HUES6 (cell line): ENCODE data around the gene BCAS3.
"Not testable (repeated sequence)": the region's sequence is repeated elsewhere in the genome, so short reads cannot be mapped to it uniquely, and the experiment has no call there.

Experiments used
- H3K27ac ChIP-seq: 2 replicates; pipeline ENCODE4 v1.7.0; 2013; ENCODE audit warnings: low read depth, mild to moderate bottlenecking, low read length, inconsistent platforms
- H3K27me3 ChIP-seq: 2 replicates; pipeline ENCODE4 v1.6.1; 2013; ENCODE audit warnings: low read length; ENCODE audit not compliant: control insufficient read depth, insufficient read depth
- H3K36me3 ChIP-seq: 2 replicates; pipeline ENCODE4 v1.6.1; 2013; ENCODE audit warnings: low read length; ENCODE audit not compliant: control insufficient read depth, insufficient read depth
- H3K4me1 ChIP-seq: 2 replicates; pipeline ENCODE4 v1.6.1; 2013; ENCODE audit warnings: low read length; ENCODE audit not compliant: control insufficient read depth, insufficient read depth
- H3K4me3 ChIP-seq: 2 replicates; pipeline ENCODE4 v1.5.1; 2013; ENCODE audit warnings: low read depth, low read length
- H3K9ac ChIP-seq: one replicate; pipeline ENCODE4 v1.6.1; 2013; ENCODE audit warnings: mild to moderate bottlenecking, low read length
- H3K9me3 ChIP-seq: 2 replicates; pipeline ENCODE4 v1.6.1; 2013; ENCODE audit warnings: low read depth, low read length; ENCODE audit not compliant: control insufficient read depth, insufficient read depth

BCAS3 gene

DNA sequence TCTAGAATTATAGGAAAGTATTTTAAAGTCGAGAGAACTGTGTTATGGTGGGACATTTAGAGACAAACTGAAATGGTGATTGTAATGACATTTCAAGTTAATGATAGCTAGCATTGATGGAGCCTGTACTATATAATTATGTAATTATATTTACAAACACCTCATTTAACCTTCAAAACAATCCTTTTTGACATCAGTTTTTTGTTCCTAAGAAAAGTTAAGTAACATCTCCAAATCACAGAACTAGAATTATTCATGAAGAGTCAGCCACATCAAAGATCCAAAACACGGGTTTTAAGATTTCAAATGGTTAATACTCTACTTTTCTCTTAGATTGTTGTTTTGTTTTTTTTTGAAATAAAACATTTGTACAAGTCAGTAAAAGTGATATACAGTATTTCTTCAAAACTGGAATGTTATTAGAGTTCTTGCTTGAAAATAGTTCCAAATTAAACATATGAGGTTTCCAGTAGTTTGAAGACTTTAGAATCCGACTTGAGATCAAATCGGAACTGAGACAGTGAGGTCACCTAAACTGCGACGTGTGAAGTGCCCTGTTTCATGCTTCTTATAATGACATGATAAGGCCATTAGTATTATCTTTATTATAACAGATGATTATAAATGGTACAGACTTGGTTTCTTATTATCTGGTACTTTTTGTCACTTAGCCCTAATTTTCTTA, 457.0 kb downstream of the BCAS3 start:
- Histone ChIP-seq H3K27me3 (no peaks in the 10 kb centered on the region), H3K27ac (no peak overlapping the region), H3K9me3 (no peaks in the 10 kb centered on the region), H3K36me3 (no peaks in the 10 kb centered on the region), H3K9ac (no peak overlapping the region), H3K4me3 (no peak overlapping the region), H3K4me1 (no peaks in the 10 kb centered on the region)

- H3K9me3 ChIP-seq: no peaks in the 10 kb centered on the region
- H3K27ac ChIP-seq: no peak overlapping the region
- H3K27me3 ChIP-seq: no peaks in the 10 kb centered on the region
- H3K4me3 ChIP-seq: no peak overlapping the region
- H3K36me3 ChIP-seq: no peaks in the 10 kb centered on the region
- no peaks in the 10 kb centered on the region for H3K4me1 ChIP-seq
- no peak overlapping the region for H3K9ac ChIP-seq
Observed at GRCh38 chr17:61135782-61136181, 458.1 kb downstream of the BCAS3 start.

- no peak overlapping the region for H3K9ac ChIP-seq
- no peaks in the 10 kb centered on the region for H3K9me3 ChIP-seq
- H3K36me3 ChIP-seq: no peaks in the 10 kb centered on the region
- H3K27me3 ChIP-seq: no peaks in the 10 kb centered on the region
- H3K4me1 ChIP-seq: no peaks in the 10 kb centered on the region
- H3K27ac ChIP-seq: no peak overlapping the region
- no peak overlapping the region for H3K4me3 ChIP-seq
Observed at GRCh38 chr17:61136296-61136695, 458.6 kb downstream of the BCAS3 start.

- H3K4me3 ChIP-seq: no peak overlapping the region
Observed at GRCh38 chr17:61139219-61139618, 461.6 kb downstream of the BCAS3 start.

GRCh38 chr17:61140081-61140786, 462.6 kb downstream of the BCAS3 start:
- Histone ChIP-seq H3K9me3 (no peaks in the 10 kb centered on the region), H3K4me3 (no peak overlapping the region), H3K4me1 (peaks cover 3% of the 10 kb centered on the region; the same call in 1 of the 2 replicates), H3K27ac (no peak overlapping the region), H3K27me3 (no peaks in the 10 kb centered on the region), H3K36me3 (no peaks in the 10 kb centered on the region), H3K9ac (no peak overlapping the region)

More at GRCh38 chr17:61139219-61139618, 461.6 kb downstream of the BCAS3 start:
- Histone ChIP-seq H3K27me3 (no peaks in the 10 kb centered on the region), H3K36me3 (no peaks in the 10 kb centered on the region), H3K4me1 (no peaks in the 10 kb centered on the region), H3K9me3 (no peaks in the 10 kb centered on the region), H3K9ac (no peak overlapping the region), H3K27ac (no peak overlapping the region)

DNA sequence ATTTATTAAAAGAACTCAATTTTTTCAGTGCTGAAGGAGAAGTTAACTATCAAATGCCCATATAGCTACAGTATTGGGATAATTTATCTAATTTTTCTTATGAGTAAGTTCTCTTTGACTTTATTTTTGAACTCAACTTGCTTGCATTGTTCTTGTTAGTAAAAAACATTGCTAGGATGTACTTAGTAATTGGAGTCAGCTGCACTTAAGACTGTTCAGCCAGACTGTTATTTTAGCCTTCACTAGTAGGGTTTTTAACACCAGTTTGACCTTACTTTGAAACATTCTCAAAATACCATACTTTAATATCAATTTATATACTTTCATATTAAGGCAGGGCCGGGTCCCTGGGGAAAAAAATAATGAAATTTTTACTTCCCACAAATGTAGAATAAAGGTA, 465.4 kb downstream of the BCAS3 start:
- Histone ChIP-seq H3K4me3 (no peak overlapping the region), H3K36me3 (no peaks in the 10 kb centered on the region), H3K9ac (no peak overlapping the region), H3K4me1 (peaks cover 6% of the 10 kb centered on the region; the same call in 1 of the 2 replicates), H3K27ac (no peak overlapping the region), H3K9me3 (no peaks in the 10 kb centered on the region), H3K27me3 (no peaks in the 10 kb centered on the region)

GRCh38 chr17:61144137-61144536, 466.5 kb downstream of the BCAS3 start:
- Histone ChIP-seq H3K27ac (no peak overlapping the region), H3K4me1 (peaks cover 6% of the 10 kb centered on the region; the same call in 1 of the 2 replicates), H3K4me3 (no peak overlapping the region), H3K9me3 (no peaks in the 10 kb centered on the region), H3K36me3 (no peaks in the 10 kb centered on the region), H3K9ac (no peak overlapping the region), H3K27me3 (no peaks in the 10 kb centered on the region)

DNA sequence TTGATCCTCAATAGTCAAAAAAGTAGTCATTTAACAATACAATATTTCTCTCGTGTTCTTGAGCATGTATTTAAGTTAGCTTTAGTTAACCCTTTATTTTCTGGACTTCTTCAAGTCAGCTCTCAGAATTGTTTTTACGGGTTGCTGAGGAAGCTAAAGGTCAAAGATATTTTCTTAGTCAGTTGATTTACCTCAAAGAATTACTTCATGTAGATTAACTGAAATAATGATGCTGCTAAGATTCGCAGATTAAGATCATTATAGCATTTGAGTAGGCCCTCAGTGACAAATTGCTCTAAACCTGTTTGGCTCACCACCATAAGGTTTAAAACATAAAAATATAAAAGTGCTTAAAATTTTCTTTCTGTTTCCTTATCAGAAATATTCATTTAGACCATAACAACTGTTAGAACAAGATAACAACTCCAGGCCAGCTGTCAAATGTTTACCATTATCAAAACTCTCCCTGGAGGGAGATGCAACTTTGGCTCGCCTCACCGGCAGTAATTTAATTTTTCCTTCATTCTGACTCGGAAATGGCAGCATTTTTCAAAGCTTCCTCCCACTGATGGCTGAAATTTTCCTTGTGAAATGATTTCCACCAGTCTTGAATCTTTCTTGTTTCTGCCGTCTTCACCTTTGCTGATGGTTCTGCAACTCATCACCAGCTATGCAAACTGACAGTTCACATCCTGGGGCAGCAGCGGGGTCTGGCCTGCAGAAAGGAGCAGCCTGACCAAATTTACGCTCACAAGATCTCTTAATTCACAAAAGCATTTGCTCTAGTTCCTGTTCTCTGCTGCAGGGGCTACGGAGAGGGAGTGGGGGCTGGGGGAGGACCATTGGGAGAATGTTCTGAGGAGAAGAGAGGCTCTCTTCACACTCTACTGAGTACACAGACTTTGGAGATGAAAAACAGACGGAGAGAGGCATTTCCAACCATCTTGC, 467.2 kb downstream of the BCAS3 start:
- peaks cover 6% of the 10 kb centered on the region; the same call in 1 of the 2 replicates for H3K4me1 ChIP-seq
- H3K9me3 ChIP-seq: no peaks in the 10 kb centered on the region
- H3K27me3 ChIP-seq: no peaks in the 10 kb centered on the region
- H3K36me3 ChIP-seq: no peaks in the 10 kb centered on the region
- H3K27ac ChIP-seq: no peak overlapping the region
- no peak overlapping the region for H3K4me3 ChIP-seq
- H3K9ac ChIP-seq: no peak overlapping the region

DNA sequence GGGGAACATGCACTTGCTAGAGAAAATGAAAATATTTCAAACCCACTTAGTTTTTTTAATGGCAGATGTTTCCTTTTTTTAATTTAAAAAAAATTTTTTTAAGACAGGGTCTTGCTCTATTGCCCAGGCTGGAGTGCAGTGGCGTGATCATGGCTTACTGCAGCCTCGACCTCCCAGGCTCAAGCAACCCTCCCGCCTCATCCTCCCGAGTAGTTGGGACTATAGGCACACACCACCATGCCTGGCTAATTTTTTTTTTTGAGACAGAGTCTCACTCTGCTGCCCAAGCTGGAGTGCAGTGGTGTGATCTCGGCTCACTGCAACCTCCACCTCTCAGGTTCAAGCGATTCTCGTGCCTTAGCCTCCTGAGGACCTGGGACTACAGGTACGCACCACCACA, 469.2 kb downstream of the BCAS3 start:
- H3K4me3 ChIP-seq, H3K4me1 ChIP-seq, H3K36me3 ChIP-seq, H3K27ac ChIP-seq, H3K9ac ChIP-seq, H3K9me3 ChIP-seq, H3K27me3 ChIP-seq: not testable (repeated sequence)

- H3K27ac ChIP-seq: no peak overlapping the region
- no peak overlapping the region for H3K4me3 ChIP-seq
- no peaks in the 10 kb centered on the region for H3K9me3 ChIP-seq
- H3K36me3 ChIP-seq: no peaks in the 10 kb centered on the region
- no peaks in the 10 kb centered on the region for H3K27me3 ChIP-seq
- H3K9ac ChIP-seq: no peak overlapping the region
- peaks cover 6% of the 10 kb centered on the region for H3K4me1 ChIP-seq
Observed at GRCh38 chr17:61149106-61149825, 471.6 kb downstream of the BCAS3 start.
